GM19452 (cell line): ENCODE results near the gene IL4.

Experiments used
- ATAC-seq: cut with Tn5 transposase; IDR thresholded peaks from one replicate; pipeline ENCODE4 v1.9.1; 2021; ENCODE audit not compliant: unreplicated experiment

IL4 gene

GRCh38 chr5:132669966-132670882, 3.6 kb upstream of the IL4 start:
- no peak for ATAC-seq

- no peak for ATAC-seq
Observed at GRCh38 chr5:132671000-132671399, 2.8 kb upstream of the IL4 start.

- ATAC-seq = no peak
Observed at GRCh38 chr5:132673488-132673887, 301 bp upstream of the IL4 start.

GRCh38 chr5:132674671-132675506, 1.1 kb downstream of the IL4 start:
- ATAC-seq = peak; percentile 64

GRCh38 chr5:132675936-132676689, 2.3 kb downstream of the IL4 start:
- ATAC-seq = no peak

- ATAC-seq = no peak
Observed at GRCh38 chr5:132677191-132677590, 3.4 kb downstream of the IL4 start.

GRCh38 chr5:132677682-132678400, 4.1 kb downstream of the IL4 start:
- ATAC-seq = no peak

GRCh38 chr5:132678735-132679134, 4.9 kb downstream of the IL4 start:
- ATAC-seq = no peak

GRCh38 chr5:132679166-132679565, 5.4 kb downstream of the IL4 start:
- no peak for ATAC-seq

GRCh38 chr5:132679717-132680380, 6.1 kb downstream of the IL4 start:
- ATAC-seq = no peak

- ATAC-seq = no peak
Observed at GRCh38 chr5:132680780-132681475, 7.1 kb downstream of the IL4 start.

GRCh38 chr5:132681476-132681831, 7.7 kb downstream of the IL4 start:
- no peak for ATAC-seq

GRCh38 chr5:132681983-132682382, 8.2 kb downstream of the IL4 start:
- ATAC-seq = no peak

GRCh38 chr5:132684491-132684890, 10.7 kb downstream of the IL4 start:
- ATAC-seq = no peak

GRCh38 chr5:132684922-132685720, 11.3 kb downstream of the IL4 start:
- ATAC-seq = no peak

- ATAC-seq = no peak
Observed at GRCh38 chr5:132686193-132686592, 12.4 kb downstream of the IL4 start.

- no peak for ATAC-seq
Observed at GRCh38 chr5:132687995-132688394, 14.2 kb downstream of the IL4 start.

- ATAC-seq = no peak
Observed at GRCh38 chr5:132688536-132689339, 14.9 kb downstream of the IL4 start.
